ENCODE data around the gene PRSS50. TPM values are rescaled to one million over a fixed set of nuclear protein-coding genes. Genes with fewer than 3 reads are reported as not detected.

Gene PRSS50
- total RNA-seq, 4 donors from 2014 or later = not detected

DNA sequence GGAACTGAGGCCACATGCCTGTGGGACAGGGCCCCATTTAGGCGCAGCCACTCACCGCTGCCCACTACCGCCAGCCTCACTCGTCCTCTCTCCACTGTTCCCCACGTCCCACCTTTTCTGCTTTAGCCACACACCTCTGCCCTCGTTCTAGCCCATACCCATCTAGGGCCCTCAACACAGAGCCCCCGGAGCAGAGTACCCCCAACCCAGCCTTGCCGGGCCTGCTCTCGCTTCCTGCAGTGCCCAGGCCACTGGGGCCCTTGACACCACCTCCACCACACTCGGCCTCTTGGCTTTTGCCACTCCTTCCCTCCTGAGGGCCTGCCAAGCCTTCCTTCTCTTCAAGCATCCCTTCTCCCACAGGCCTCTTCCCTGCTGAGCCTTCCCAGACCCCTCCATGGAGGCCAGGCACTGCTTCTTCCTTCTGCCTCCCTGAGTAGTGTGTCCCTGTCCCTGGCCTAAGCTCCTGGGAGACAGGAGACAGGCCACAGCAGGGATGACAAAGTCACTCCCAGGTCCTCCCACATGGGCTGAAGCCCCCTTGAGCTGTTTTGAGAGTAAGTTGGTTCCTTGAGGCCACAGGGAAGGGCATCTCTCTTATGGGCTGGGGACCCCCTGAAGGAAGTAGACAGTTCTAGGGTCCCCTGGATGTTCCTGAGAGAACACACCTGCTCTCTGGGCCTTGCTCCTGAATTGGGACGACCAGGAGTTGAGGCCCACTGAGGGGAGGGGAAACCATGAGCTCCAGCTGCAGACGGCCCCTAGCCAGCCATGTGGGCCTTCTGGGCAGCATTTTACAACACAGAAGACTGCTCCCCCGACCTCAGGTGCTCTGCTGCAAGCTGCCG, 4.4 kb downstream of the PRSS50 start:
- no peak for TF ChIP-seq POLR2A (IDR thresholded peaks at IDR 0.05)
- TF ChIP-seq, protein P1, sequence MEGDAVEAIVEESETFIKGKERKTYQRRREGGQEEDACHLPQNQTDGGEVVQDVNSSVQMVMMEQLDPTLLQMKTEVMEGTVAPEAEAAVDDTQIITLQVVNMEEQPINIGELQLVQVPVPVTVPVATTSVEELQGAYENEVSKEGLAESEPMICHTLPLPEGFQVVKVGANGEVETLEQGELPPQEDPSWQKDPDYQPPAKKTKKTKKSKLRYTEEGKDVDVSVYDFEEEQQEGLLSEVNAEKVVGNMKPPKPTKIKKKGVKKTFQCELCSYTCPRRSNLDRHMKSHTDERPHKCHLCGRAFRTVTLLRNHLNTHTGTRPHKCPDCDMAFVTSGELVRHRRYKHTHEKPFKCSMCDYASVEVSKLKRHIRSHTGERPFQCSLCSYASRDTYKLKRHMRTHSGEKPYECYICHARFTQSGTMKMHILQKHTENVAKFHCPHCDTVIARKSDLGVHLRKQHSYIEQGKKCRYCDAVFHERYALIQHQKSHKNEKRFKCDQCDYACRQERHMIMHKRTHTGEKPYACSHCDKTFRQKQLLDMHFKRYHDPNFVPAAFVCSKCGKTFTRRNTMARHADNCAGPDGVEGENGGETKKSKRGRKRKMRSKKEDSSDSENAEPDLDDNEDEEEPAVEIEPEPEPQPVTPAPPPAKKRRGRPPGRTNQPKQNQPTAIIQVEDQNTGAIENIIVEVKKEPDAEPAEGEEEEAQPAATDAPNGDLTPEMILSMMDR (IDR thresholded peaks at IDR 0.05 in 4 of 5, conservative IDR thresholded peaks at IDR 0.05 in 1 of 5) = no peak
- DNase-seq = no peak
- Histone ChIP-seq H3K4me3 (no peak overlapping the region), H3K27ac (no peak overlapping the region), H3K9me3 (no peaks in the 10 kb centered on the region), H3K4me1 (peaks cover 0 to 5% of the 10 kb centered on the region in 2 donors), H3K36me3 (no peaks in the 10 kb centered on the region), H3K27me3 (peaks cover 0 to 4% (median 2%) of the 10 kb centered on the region in 3 donors)
- no peak for ATAC-seq
- intact Hi-C loops (cut with DNase I; ENCODE audit: low total_unique reads) = no loop called here
- in situ Hi-C loops (cut with MboI; ENCODE audit: low sequenced_read_pairs in 4 of 4) = loop anchor here (10.0 to 25.0 kb wide), 4 partner anchors 182 to 624 kb away; no protein-coding TSS in a partner anchor

GRCh38 chr3:46712191-46713049, 5.2 kb downstream of the PRSS50 start:
- DNase-seq (no peak), ATAC-seq (no peak)
- H3K36me3 ChIP-seq = no peaks in the 10 kb centered on the region
- peaks cover 0 to 10% of the 10 kb centered on the region in 2 donors for H3K4me1 ChIP-seq
- H3K9me3 ChIP-seq = no peaks in the 10 kb centered on the region
- H3K27ac ChIP-seq = no peak overlapping the region
- no peak overlapping the region for H3K4me3 ChIP-seq
- in situ Hi-C loops (cut with MboI; ENCODE audit: low sequenced_read_pairs in 4 of 4) = loop anchor here (10.0 to 25.0 kb wide), 4 partner anchors 182 to 625 kb away; no protein-coding TSS in a partner anchor
- intact Hi-C loops (cut with DNase I; ENCODE audit: low total_unique reads) = no loop called here
- TF ChIP-seq POLR2A (IDR thresholded peaks at IDR 0.05) = no peak
- TF ChIP-seq, protein P1 (IDR thresholded peaks at IDR 0.05 in 4 of 5, conservative IDR thresholded peaks at IDR 0.05 in 1 of 5) = no peak
- H3K27me3 ChIP-seq = no peaks in the 10 kb centered on the region

- in situ Hi-C loops (cut with MboI; ENCODE audit: low sequenced_read_pairs in 4 of 4) = loop anchor here (10.0 to 25.0 kb wide), 4 partner anchors 183 to 626 kb away; no protein-coding TSS in a partner anchor
- peak in 1 of 2 donors; percentile 1 for DNase-seq
These were observed 5.9 kb downstream of the PRSS50 start for GRCh38 chr3:46711760-46712159.

GRCh38 chr3:46711305-46711704, 6.4 kb downstream of the PRSS50 start:
- ATAC-seq = no peak
- intact Hi-C loops (cut with DNase I; ENCODE audit: low total_unique reads) (no loop called here), in situ Hi-C loops (cut with MboI; ENCODE audit: low sequenced_read_pairs in 4 of 4) (loop anchor here (10.0 to 25.0 kb wide), 4 partner anchors 183 to 626 kb away; no protein-coding TSS in a partner anchor)

More at GRCh38 chr3:46711760-46712159, 5.9 kb downstream of the PRSS50 start:
- Histone ChIP-seq H3K9me3 (no peaks in the 10 kb centered on the region), H3K27me3 (no peaks in the 10 kb centered on the region), H3K4me1 (peaks cover 0 to 10% of the 10 kb centered on the region in 2 donors), H3K27ac (no peak overlapping the region), H3K36me3 (no peaks in the 10 kb centered on the region), H3K4me3 (no peak overlapping the region)
- no peak for ATAC-seq
- TF ChIP-seq, protein P1 (IDR thresholded peaks at IDR 0.05 in 4 of 5, conservative IDR thresholded peaks at IDR 0.05 in 1 of 5) = no peak
- no peak for TF ChIP-seq POLR2A (IDR thresholded peaks at IDR 0.05)
- intact Hi-C loops (cut with DNase I; ENCODE audit: low total_unique reads) = no loop called here

More at GRCh38 chr3:46711305-46711704, 6.4 kb downstream of the PRSS50 start:
- no peak overlapping the region for H3K4me3 ChIP-seq
- H3K4me1 ChIP-seq = peaks cover 0 to 10% of the 10 kb centered on the region in 2 donors
- DNase-seq = no peak
- H3K27me3 ChIP-seq = no peaks in the 10 kb centered on the region
- H3K27ac ChIP-seq = no peak overlapping the region
- H3K36me3 ChIP-seq = no peaks in the 10 kb centered on the region
- TF ChIP-seq, protein P1 (IDR thresholded peaks at IDR 0.05 in 4 of 5, conservative IDR thresholded peaks at IDR 0.05 in 1 of 5) = no peak
- TF ChIP-seq POLR2A (IDR thresholded peaks at IDR 0.05) = no peak
- H3K9me3 ChIP-seq = no peaks in the 10 kb centered on the region

Measured in gastrocnemius medialis (tissue), 4 donors.